ENCODE measurements around the gene LRRC23. TPM values are rescaled to one million over a fixed set of nuclear protein-coding genes. Genes with fewer than 3 reads are reported as not detected.
A peak's percentile ranks its signal among the peaks of the same experiment; 100 is the strongest.

Gene LRRC23
- total and polyA plus RNA-seq, 9 of the 15 experiments (the other 6 are each of a cell fraction or from before 2014, with no cell fraction given): 2.2 to 7.0 (median 3.0) TPM

DNA sequence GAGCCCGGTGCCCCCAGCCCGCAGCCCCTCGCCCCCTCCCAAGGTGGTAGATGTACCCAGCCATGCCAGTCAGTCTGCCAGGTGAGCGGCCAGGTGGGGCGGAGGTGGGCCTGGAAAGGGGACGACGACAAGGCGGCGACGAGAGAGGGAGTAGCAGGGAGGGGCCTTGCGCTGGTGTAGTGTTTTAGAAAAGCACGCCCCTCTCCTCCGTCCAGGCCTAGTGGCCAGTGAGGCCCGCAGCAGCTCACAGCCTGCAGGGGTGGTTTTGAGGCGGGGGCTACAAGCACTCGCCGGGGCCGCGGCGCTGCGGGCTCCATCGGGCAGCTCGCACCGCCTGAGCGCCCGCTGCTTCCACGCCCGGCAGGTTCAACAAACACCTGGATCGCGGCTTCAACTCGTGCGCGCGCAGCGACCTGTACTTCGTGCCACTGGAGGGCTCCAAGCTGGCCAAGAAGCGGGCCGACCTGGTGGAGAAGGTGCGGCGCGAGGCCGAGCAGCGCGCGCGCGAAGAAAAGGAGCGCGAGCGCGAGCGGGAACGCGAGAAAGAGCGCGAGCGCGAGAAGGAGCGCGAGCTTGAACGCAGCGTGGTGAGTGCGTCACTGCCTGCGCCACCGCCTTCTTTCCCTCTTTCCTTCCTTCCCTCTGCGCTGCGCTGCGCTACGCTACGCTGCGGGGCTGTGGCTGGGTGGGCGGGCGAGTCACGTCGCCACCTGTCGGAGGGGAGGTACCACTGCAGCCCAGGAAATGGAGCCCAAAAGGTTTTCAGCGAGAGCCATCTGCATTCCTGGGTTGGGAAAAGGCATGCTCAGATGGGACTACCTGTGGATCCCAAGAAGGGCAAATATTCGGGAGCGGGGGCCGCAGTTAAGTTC lies 33.1 kb downstream of the LRRC23 start (continued):
- TF ChIP-seq, protein P1, sequence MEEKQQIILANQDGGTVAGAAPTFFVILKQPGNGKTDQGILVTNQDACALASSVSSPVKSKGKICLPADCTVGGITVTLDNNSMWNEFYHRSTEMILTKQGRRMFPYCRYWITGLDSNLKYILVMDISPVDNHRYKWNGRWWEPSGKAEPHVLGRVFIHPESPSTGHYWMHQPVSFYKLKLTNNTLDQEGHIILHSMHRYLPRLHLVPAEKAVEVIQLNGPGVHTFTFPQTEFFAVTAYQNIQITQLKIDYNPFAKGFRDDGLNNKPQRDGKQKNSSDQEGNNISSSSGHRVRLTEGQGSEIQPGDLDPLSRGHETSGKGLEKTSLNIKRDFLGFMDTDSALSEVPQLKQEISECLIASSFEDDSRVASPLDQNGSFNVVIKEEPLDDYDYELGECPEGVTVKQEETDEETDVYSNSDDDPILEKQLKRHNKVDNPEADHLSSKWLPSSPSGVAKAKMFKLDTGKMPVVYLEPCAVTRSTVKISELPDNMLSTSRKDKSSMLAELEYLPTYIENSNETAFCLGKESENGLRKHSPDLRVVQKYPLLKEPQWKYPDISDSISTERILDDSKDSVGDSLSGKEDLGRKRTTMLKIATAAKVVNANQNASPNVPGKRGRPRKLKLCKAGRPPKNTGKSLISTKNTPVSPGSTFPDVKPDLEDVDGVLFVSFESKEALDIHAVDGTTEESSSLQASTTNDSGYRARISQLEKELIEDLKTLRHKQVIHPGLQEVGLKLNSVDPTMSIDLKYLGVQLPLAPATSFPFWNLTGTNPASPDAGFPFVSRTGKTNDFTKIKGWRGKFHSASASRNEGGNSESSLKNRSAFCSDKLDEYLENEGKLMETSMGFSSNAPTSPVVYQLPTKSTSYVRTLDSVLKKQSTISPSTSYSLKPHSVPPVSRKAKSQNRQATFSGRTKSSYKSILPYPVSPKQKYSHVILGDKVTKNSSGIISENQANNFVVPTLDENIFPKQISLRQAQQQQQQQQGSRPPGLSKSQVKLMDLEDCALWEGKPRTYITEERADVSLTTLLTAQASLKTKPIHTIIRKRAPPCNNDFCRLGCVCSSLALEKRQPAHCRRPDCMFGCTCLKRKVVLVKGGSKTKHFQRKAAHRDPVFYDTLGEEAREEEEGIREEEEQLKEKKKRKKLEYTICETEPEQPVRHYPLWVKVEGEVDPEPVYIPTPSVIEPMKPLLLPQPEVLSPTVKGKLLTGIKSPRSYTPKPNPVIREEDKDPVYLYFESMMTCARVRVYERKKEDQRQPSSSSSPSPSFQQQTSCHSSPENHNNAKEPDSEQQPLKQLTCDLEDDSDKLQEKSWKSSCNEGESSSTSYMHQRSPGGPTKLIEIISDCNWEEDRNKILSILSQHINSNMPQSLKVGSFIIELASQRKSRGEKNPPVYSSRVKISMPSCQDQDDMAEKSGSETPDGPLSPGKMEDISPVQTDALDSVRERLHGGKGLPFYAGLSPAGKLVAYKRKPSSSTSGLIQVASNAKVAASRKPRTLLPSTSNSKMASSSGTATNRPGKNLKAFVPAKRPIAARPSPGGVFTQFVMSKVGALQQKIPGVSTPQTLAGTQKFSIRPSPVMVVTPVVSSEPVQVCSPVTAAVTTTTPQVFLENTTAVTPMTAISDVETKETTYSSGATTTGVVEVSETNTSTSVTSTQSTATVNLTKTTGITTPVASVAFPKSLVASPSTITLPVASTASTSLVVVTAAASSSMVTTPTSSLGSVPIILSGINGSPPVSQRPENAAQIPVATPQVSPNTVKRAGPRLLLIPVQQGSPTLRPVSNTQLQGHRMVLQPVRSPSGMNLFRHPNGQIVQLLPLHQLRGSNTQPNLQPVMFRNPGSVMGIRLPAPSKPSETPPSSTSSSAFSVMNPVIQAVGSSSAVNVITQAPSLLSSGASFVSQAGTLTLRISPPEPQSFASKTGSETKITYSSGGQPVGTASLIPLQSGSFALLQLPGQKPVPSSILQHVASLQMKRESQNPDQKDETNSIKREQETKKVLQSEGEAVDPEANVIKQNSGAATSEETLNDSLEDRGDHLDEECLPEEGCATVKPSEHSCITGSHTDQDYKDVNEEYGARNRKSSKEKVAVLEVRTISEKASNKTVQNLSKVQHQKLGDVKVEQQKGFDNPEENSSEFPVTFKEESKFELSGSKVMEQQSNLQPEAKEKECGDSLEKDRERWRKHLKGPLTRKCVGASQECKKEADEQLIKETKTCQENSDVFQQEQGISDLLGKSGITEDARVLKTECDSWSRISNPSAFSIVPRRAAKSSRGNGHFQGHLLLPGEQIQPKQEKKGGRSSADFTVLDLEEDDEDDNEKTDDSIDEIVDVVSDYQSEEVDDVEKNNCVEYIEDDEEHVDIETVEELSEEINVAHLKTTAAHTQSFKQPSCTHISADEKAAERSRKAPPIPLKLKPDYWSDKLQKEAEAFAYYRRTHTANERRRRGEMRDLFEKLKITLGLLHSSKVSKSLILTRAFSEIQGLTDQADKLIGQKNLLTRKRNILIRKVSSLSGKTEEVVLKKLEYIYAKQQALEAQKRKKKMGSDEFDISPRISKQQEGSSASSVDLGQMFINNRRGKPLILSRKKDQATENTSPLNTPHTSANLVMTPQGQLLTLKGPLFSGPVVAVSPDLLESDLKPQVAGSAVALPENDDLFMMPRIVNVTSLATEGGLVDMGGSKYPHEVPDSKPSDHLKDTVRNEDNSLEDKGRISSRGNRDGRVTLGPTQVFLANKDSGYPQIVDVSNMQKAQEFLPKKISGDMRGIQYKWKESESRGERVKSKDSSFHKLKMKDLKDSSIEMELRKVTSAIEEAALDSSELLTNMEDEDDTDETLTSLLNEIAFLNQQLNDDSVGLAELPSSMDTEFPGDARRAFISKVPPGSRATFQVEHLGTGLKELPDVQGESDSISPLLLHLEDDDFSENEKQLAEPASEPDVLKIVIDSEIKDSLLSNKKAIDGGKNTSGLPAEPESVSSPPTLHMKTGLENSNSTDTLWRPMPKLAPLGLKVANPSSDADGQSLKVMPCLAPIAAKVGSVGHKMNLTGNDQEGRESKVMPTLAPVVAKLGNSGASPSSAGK (IDR thresholded peaks at IDR 0.05): peak; percentile 85
- TF ChIP-seq FOXA3 (CRISPR knock-in tag; conservative IDR thresholded peaks at IDR 0.05 in 1 of 2, IDR thresholded peaks at IDR 0.05 in 1 of 2) (no peak; a peak in 1 of 4 replicates), ERF (CRISPR knock-in tag; IDR thresholded peaks at IDR 0.05) (no peak), EP400 (IDR thresholded peaks at IDR 0.05) (peak; percentile 84), ARHGAP35 (IDR thresholded peaks at IDR 0.05; ENCODE audit: partially characterized antibody) (no peak), TEAD4 (IDR thresholded peaks at IDR 0.05; ENCODE audit: low read length) (peak; percentile 55), TEAD4 (CRISPR knock-in tag; IDR thresholded peaks at IDR 0.05; ENCODE audit: borderline replicate concordance) (no peak), ETV5 (CRISPR knock-in tag; IDR thresholded peaks at IDR 0.05; ENCODE audit: low read depth) (0 out of 2 replicates have a peak, but pooled peaks have one; percentile 27), DNMT1 (IDR thresholded peaks at IDR 0.05) (peak; percentile 90; the same call in 1 of the 2 replicates), CHD2 (IDR thresholded peaks at IDR 0.05; ENCODE audit: low read depth, low read length) (peak; percentile 95), ZNF23 (CRISPR knock-in tag; IDR thresholded peaks at IDR 0.05) (no peak), PCBP1 (IDR thresholded peaks at IDR 0.05; ENCODE audit: low read depth, low read length, poor library complexity, severe bottlenecking) (no peak), PML (IDR thresholded peaks at IDR 0.05; ENCODE audit: low read length) (peak; percentile 42; the same call in 1 of the 2 replicates), DPF2 (IDR thresholded peaks at IDR 0.05) (no peak), ELF4 (CRISPR knock-in tag; IDR thresholded peaks at IDR 0.05) (no peak)
- TF ChIP-seq, protein P2, sequence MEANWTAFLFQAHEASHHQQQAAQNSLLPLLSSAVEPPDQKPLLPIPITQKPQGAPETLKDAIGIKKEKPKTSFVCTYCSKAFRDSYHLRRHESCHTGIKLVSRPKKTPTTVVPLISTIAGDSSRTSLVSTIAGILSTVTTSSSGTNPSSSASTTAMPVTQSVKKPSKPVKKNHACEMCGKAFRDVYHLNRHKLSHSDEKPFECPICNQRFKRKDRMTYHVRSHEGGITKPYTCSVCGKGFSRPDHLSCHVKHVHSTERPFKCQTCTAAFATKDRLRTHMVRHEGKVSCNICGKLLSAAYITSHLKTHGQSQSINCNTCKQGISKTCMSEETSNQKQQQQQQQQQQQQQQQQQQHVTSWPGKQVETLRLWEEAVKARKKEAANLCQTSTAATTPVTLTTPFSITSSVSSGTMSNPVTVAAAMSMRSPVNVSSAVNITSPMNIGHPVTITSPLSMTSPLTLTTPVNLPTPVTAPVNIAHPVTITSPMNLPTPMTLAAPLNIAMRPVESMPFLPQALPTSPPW (CRISPR knock-in tag; IDR thresholded peaks at IDR 0.05): peak; percentile 63; the same call in 1 of the 2 replicates
